WTC11 (cell line): ENCODE data around the gene CHD6. TPM values are rescaled to one million over a fixed set of nuclear protein-coding genes. Genes with fewer than 3 reads are reported as not detected.
A peak's percentile ranks its signal among the peaks of the same experiment; 100 is the strongest.

Experiments used
- ATAC-seq: fragments of 200-7000 bp; cut with Tn5 transposase; 2 replicates; pipeline ENCODE4 v1.10.0; 2021; ENCODE audit warnings: mild to moderate bottlenecking, moderate library complexity
- CTCF ChIA-PET: fragments of 300-600 bp; sonication (Branson Sonifier 250); formaldehyde crosslinking; loops from one replicate; lab custom pipeline; 2021; ENCODE audit warnings: antibody characterized with exemption; lab: Charles Lee
- POLR2A ChIA-PET: fragments of 350-600 bp; sonication (Branson Sonifier 250); formaldehyde crosslinking; loops from one replicate; lab custom pipeline; 2021; ENCODE audit warnings: antibody characterized with exemption; lab: Charles Lee
- DNase-seq: peaks from one replicate; pipeline ENCODE4 v3.0.0; 2021; ENCODE audit warnings: low spot score
- H3K27ac Mint-ChIP-seq: 2 replicates; pipeline ENCODE4 v1.8.0; 2021; ENCODE audit warnings: mixed read lengths
- H3K27me3 Mint-ChIP-seq: 2 replicates; pipeline ENCODE4 v1.8.0; 2021; ENCODE audit warnings: low read depth, mild to moderate bottlenecking, moderate library complexity, mixed read lengths
- H3K36me3 Mint-ChIP-seq: 2 replicates; pipeline ENCODE4 v1.8.0; 2021; ENCODE audit warnings: mixed read lengths
- H3K4me1 Mint-ChIP-seq: 2 replicates; pipeline ENCODE4 v1.8.0; 2022; ENCODE audit warnings: mixed read lengths
- H3K4me3 Mint-ChIP-seq: 2 replicates; pipeline ENCODE4 v1.8.0; 2021; ENCODE audit warnings: mild to moderate bottlenecking, moderate library complexity, mixed read lengths
- H3K9me3 Mint-ChIP-seq: 2 replicates; pipeline ENCODE4 v1.8.0; 2021; ENCODE audit warnings: mixed read lengths
- CDX4 ChIP-seq: fragments of 250-450 bp; sonication (Bioruptor Pico); IDR thresholded peaks from 2 replicates; pipeline ENCODE4 v1.9.0; 2021; ENCODE audit warnings: moderate library complexity, mild to moderate bottlenecking, inconsistent platforms, borderline replicate concordance
- CTCF ChIP-seq: fragments of 200-600 bp; IDR thresholded peaks from 2 replicates; pipeline ENCODE4 v1.8.0; 2022; ENCODE audit warnings: antibody characterized with exemption
- EMX1 ChIP-seq: fragments of 250-450 bp; sonication (Bioruptor Pico); IDR thresholded peaks from 2 replicates; pipeline ENCODE4 v1.8.0; 2021; ENCODE audit warnings: mild to moderate bottlenecking
- ETV6 ChIP-seq: sonication (generic); formaldehyde crosslinking; IDR thresholded peaks from 2 replicates; pipeline ENCODE4 v1.8.1; 2022; ENCODE audit warnings: mild to moderate bottlenecking, missing genetic modification reagents
- FOXK1 ChIP-seq: sonication (generic); formaldehyde crosslinking; IDR thresholded peaks from 2 replicates; pipeline ENCODE4 v1.8.0; 2022; ENCODE audit warnings: mild to moderate bottlenecking, moderate library complexity, missing genetic modification reagents
- FOXP4 ChIP-seq: sonication (generic); formaldehyde crosslinking; IDR thresholded peaks from 2 replicates; pipeline ENCODE4 v1.8.0; 2022; ENCODE audit warnings: mild to moderate bottlenecking, missing genetic modification reagents
- HMGXB4 ChIP-seq: sonication (generic); formaldehyde crosslinking; IDR thresholded peaks from 2 replicates; pipeline ENCODE4 v1.8.1; 2023; ENCODE audit warnings: mild to moderate bottlenecking, moderate library complexity, missing genetic modification reagents
- NFATC4 ChIP-seq: fragments of 250-450 bp; sonication (Bioruptor Pico); IDR thresholded peaks from 2 replicates; pipeline ENCODE4 v1.9.0; 2021; ENCODE audit warnings: mild to moderate bottlenecking
- NFE2L1 ChIP-seq: sonication (generic); formaldehyde crosslinking; IDR thresholded peaks from 2 replicates; pipeline ENCODE4 v1.8.1; 2023; ENCODE audit warnings: missing genetic modification reagents
- PRDM15 ChIP-seq: sonication (generic); formaldehyde crosslinking; IDR thresholded peaks from 2 replicates; pipeline ENCODE4 v1.8.0; 2022; ENCODE audit warnings: missing genetic modification reagents
- SMAD3 ChIP-seq: sonication (generic); formaldehyde crosslinking; IDR thresholded peaks from 2 replicates; pipeline ENCODE4 v1.8.0; 2022; ENCODE audit warnings: missing genetic modification reagents, mild to moderate bottlenecking, borderline replicate concordance
- TCF7 ChIP-seq: sonication (generic); formaldehyde crosslinking; IDR thresholded peaks from 2 replicates; pipeline ENCODE4 v1.8.0; 2022; ENCODE audit warnings: mild to moderate bottlenecking, low read depth, missing genetic modification reagents, moderate library complexity
- TEAD1 ChIP-seq: sonication (generic); formaldehyde crosslinking; IDR thresholded peaks from 2 replicates; pipeline ENCODE4 v1.8.0; 2022; ENCODE audit warnings: mild to moderate bottlenecking, missing genetic modification reagents
- USF1 ChIP-seq: sonication (generic); formaldehyde crosslinking; IDR thresholded peaks from 2 replicates; pipeline ENCODE4 v1.8.0; 2022; ENCODE audit warnings: mild to moderate bottlenecking, missing genetic modification reagents
- ZBTB43 ChIP-seq: sonication (generic); formaldehyde crosslinking; IDR thresholded peaks from 2 replicates; pipeline ENCODE4 v1.8.1; 2023; ENCODE audit warnings: mild to moderate bottlenecking, missing genetic modification reagents
- ZNF232 ChIP-seq: sonication (generic); formaldehyde crosslinking; IDR thresholded peaks from 2 replicates; pipeline ENCODE4 v1.8.0; 2022; ENCODE audit warnings: mild to moderate bottlenecking, missing genetic modification reagents
- total RNA-seq: library from RNA; stranded (reverse); gene quantifications from 3 replicates; pipeline ENCODE4 v1.2.3, GENCODE V29; 2021

CHD6 gene
- total RNA-seq, 1 experiment from 2014 or later, result 52.1 TPM

DNA sequence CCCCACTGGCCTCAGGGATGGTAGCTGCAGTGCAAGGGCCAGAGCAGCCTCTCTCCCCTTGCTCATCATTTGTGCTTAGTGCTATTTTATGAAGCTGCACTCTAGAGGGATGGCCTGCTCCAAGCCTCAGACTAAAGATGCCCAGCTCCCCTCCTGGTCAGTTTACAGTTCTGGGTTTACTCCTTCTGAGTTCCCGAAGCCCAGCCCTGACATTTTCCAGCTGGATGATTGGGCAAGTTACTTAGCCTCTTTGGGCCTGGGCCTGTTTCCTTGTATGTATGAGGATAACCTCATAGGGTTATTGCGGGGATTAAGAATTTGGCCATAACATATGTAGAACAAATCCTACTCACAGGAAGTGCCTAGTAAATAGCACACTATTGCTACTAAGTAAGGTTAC lies 219.8 kb downstream of the CHD6 start:
- Mint-ChIP-seq H3K27ac (no peak overlapping the region), H3K9me3 (no peaks in the 10 kb centered on the region), H3K36me3 (peaks cover 4% of the 10 kb centered on the region), H3K27me3 (no peaks in the 10 kb centered on the region; the same call in 1 of the 2 replicates), H3K4me3 (no peak overlapping the region), H3K4me1 (peaks cover 19% of the 10 kb centered on the region)
- no peak for TF ChIP-seq NFATC4 (CRISPR knock-in tag)
- TF ChIP-seq CTCF, result no peak
- TF ChIP-seq EMX1 (CRISPR knock-in tag), result no peak
- TF ChIP-seq FOXK1, result no peak
- no peak for TF ChIP-seq HMGXB4 (CRISPR knock-in tag)
- no peak for TF ChIP-seq TEAD1 (CRISPR knock-in tag)
- no peak for TF ChIP-seq FOXP4 (CRISPR knock-in tag)
- TF ChIP-seq TCF7 (CRISPR knock-in tag), result no peak
- ChIA-PET POLR2A (interaction anchor here (0.5 kb wide), 1 partner anchor 163 kb away, joined by 3 read pairs; no protein-coding TSS in a partner anchor), CTCF (interaction anchor here (0.8 to 2.4 kb wide), 4 partner anchors 14 to 58 kb away, joined by 3 to 7 read pairs (median 4); partner anchors contain the start of gene LPIN3)
- DNase-seq, result no peak
- ATAC-seq, result no peak

GRCh38 chr20:41395667-41396664 lies 222.2 kb downstream of the CHD6 start:
- ChIA-PET POLR2A (no interaction called here), CTCF (interaction anchor here (0.7 to 2.4 kb wide), 7 partner anchors 8 to 260 kb away, joined by 4 to 13 read pairs (median 5); partner anchors contain the start of gene LPIN3)
- DNase-seq, result no peak
- H3K4me3 Mint-ChIP-seq, result no peak overlapping the region; the same call in 1 of the 2 replicates
- peaks cover 15% of the 10 kb centered on the region for H3K4me1 Mint-ChIP-seq
- peak overlapping the region; percentile 71; the same call in 1 of the 2 replicates for H3K27ac Mint-ChIP-seq
- ATAC-seq, result peak; percentile 66
- H3K27me3 Mint-ChIP-seq, result no peaks in the 10 kb centered on the region; the same call in 1 of the 2 replicates
- H3K9me3 Mint-ChIP-seq, result no peaks in the 10 kb centered on the region
- no peaks in the 10 kb centered on the region for H3K36me3 Mint-ChIP-seq
- TF ChIP-seq USF1 (CRISPR knock-in tag), result no peak
- TF ChIP-seq ZBTB43 (CRISPR knock-in tag), result no peak
- TF ChIP-seq SMAD3 (CRISPR knock-in tag), result no peak
- no peak for TF ChIP-seq HMGXB4 (CRISPR knock-in tag)
- TF ChIP-seq ZNF232 (CRISPR knock-in tag), result no peak
- TF ChIP-seq ETV6 (CRISPR knock-in tag), result no peak
- TF ChIP-seq PRDM15 (CRISPR knock-in tag), result no peak
- TF ChIP-seq NFE2L1 (CRISPR knock-in tag), result no peak
- no peak for TF ChIP-seq CDX4
